ENCODE measurements around the gene MAST4. TPM values are rescaled to one million over a fixed set of nuclear protein-coding genes. Genes with fewer than 3 reads are reported as not detected.

Gene MAST4
- total and polyA plus RNA-seq, 8 donors: 5.9 to 29.7 (median 10.0) TPM

- FAIRE-seq (no peak), DNase-seq (no peak), ATAC-seq (no peak)
- no peaks in the 10 kb centered on the region for H3K27me3 ChIP-seq
- no peak for TF ChIP-seq CTCF (IDR thresholded peaks at IDR 0.05)
- no peak overlapping the region for H3K27ac ChIP-seq
- 93 to 95% methylated on average over 4 of the region's 4 CpGs for WGBS, 2 donors
- intact Hi-C loops (cut with DNase I): no loop called here
- H3K4me3 ChIP-seq: no peak overlapping the region
- no peaks in the 10 kb centered on the region for H3K9me3 ChIP-seq
- H3K36me3 ChIP-seq: no peaks in the 10 kb centered on the region
- peaks cover 0 to 9% (median 0%) of the 10 kb centered on the region in 3 donors for H3K4me1 ChIP-seq
These were observed 481.1 kb downstream of the MAST4 start for GRCh38 chr5:67077296-67077695.

- FAIRE-seq (no peak), DNase-seq (no peak), ATAC-seq (no peak)
- Histone ChIP-seq H3K27ac (no peak overlapping the region), H3K4me1 (peaks cover 0 to 31% (median 8%) of the 10 kb centered on the region in 3 donors), H3K4me3 (no peak overlapping the region), H3K36me3 (no peaks in the 10 kb centered on the region), H3K9me3 (no peaks in the 10 kb centered on the region), H3K27me3 (no peaks in the 10 kb centered on the region)
- intact Hi-C loops (cut with DNase I): no loop called here
- no peak for TF ChIP-seq CTCF (IDR thresholded peaks at IDR 0.05)
- WGBS, 2 donors: 89 to 91% methylated on average over 2 of the region's 2 CpGs
These were observed 485.1 kb downstream of the MAST4 start for GRCh38 chr5:67081261-67081660.

GRCh38 chr5:67082941-67083340 lies 486.7 kb downstream of the MAST4 start:
- WGBS, 2 donors: 45 to 57% methylated on average over 1 of the region's 1 CpG
- DNase-seq: no peak
- Histone ChIP-seq H3K4me3 (no peak overlapping the region), H3K36me3 (no peaks in the 10 kb centered on the region), H3K4me1 (peaks cover 0 to 31% (median 8%) of the 10 kb centered on the region in 3 donors), H3K27me3 (no peaks in the 10 kb centered on the region), H3K27ac (peak overlapping the region in 3 of 4 donors; percentile 9 to 42 (median 13)), H3K9me3 (no peaks in the 10 kb centered on the region)
- intact Hi-C loops (cut with DNase I): no loop called here
- ATAC-seq: peak in 3 of 4 donors; percentile 48 to 56 (median 56)
- FAIRE-seq: no peak
- TF ChIP-seq CTCF (IDR thresholded peaks at IDR 0.05): no peak

- no peak for DNase-seq
- intact Hi-C loops (cut with DNase I): no loop called here
- peak in 3 of 4 donors; percentile 48 to 73 (median 67) for ATAC-seq
- 44 to 46% methylated on average over 4 of the region's 4 CpGs for WGBS, 2 donors
- no peak for TF ChIP-seq CTCF (IDR thresholded peaks at IDR 0.05)
- no peak overlapping the region for H3K4me3 ChIP-seq
- no peaks in the 10 kb centered on the region for H3K9me3 ChIP-seq
- no peak for FAIRE-seq
- peaks cover 0 to 31% (median 8%) of the 10 kb centered on the region in 3 donors for H3K4me1 ChIP-seq
- H3K27ac ChIP-seq: peak overlapping the region in 1 of 4 donors; percentile 6
- H3K36me3 ChIP-seq: no peaks in the 10 kb centered on the region
- no peaks in the 10 kb centered on the region for H3K27me3 ChIP-seq
These were observed 489.4 kb downstream of the MAST4 start for GRCh38 chr5:67085616-67086015.

- H3K4me3 ChIP-seq: no peak overlapping the region
These were observed 493.1 kb downstream of the MAST4 start for GRCh38 chr5:67089200-67089725.

More at GRCh38 chr5:67089200-67089725, 493.1 kb downstream of the MAST4 start:
- Histone ChIP-seq H3K4me1 (peaks cover 0 to 7% (median 0%) of the 10 kb centered on the region in 3 donors), H3K9me3 (no peaks in the 10 kb centered on the region), H3K36me3 (no peaks in the 10 kb centered on the region), H3K27me3 (no peaks in the 10 kb centered on the region), H3K27ac (no peak overlapping the region)
- no peak for TF ChIP-seq CTCF (IDR thresholded peaks at IDR 0.05)
- intact Hi-C loops (cut with DNase I): no loop called here
- DNase-seq (no peak), ATAC-seq (peak in 2 of 4 donors; percentile 28 to 34), FAIRE-seq (no peak)
- 77 to 83% methylated on average over 4 of the region's 4 CpGs for WGBS, 2 donors

Measured in pancreas (tissue), 10 donors.